Measurements from ENCODE around the gene SERTAD3. TPM values are rescaled to one million over a fixed set of nuclear protein-coding genes. Genes with fewer than 3 reads are reported as not detected.
"Not testable (repeated sequence)": the region's sequence is repeated elsewhere in the genome, so short reads cannot be mapped to it uniquely, and the experiment has no call there.

The SERTAD3 gene
- total RNA-seq, 1 donor from 2014 or later: 18.0 TPM

DNA sequence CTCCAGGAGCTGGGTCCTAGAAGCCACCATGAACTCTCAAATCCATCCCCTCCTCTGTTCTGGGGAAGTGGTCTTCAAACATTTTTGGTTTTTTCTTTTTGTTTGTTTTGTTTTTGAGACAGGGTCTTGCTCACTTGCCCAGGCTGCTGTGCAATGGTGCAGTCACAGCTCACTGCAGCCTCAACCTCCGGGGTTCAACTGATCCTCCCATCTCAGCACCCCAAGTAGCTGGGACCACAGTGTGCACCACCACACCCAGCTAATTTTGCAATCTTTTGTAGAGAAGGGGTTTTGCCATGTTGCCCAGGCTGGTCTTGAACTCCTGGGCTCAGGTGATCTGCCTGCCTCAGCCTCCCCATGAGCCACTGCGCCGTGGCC lies 14.5 kb upstream of the SERTAD3 start:
- DNase-seq (ENCODE audit: low read depth in 2 of 2): no peak

DNA sequence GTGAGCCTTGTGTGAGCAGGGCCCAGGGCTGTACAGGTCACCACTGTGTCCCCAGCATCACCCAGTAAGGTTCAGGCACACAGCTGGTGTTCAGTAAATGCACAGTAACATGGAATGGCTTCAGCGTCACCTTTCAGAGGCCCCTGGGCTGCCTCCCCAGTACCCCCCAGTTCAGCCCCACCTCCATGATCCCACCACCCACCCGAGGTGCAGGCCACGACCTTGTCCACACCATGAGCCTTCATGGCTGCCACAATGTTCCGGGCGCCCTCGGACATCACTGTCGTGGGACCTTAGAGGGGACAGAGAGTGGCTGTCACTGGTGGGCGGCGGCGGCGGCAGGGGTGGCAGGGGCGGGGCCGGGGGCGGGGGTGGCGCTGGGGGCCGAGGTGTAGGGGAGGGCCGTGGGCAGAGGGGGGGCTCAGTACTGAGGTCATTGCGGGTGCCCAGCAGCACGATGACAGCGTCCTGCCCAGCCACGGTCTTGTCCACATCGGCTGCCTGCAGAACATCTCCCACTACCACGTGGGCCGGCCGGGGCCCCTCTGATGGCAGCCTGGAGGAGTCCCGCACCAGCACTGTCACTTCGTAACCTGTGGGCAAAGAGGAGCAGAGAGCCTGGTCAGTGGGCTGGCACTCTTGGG lies 13.9 kb upstream of the SERTAD3 start:
- DNase-seq (ENCODE audit: low read depth in 2 of 2): no peak

- no peak for DNase-seq (ENCODE audit: low read depth in 2 of 2)
Observed at GRCh38 chr19:40457048-40457447, 12.9 kb upstream of the SERTAD3 start.

GRCh38 chr19:40453943-40454342 lies 9.8 kb upstream of the SERTAD3 start:
- not testable (repeated sequence) for DNase-seq (ENCODE audit: low read depth in 2 of 2)

GRCh38 chr19:40453151-40453735 lies 9.1 kb upstream of the SERTAD3 start:
- DNase-seq (ENCODE audit: low read depth in 2 of 2): no peak

GRCh38 chr19:40452016-40452415 lies 7.9 kb upstream of the SERTAD3 start:
- no peak for DNase-seq (ENCODE audit: low read depth in 2 of 2)

GRCh38 chr19:40450664-40451063 lies 6.5 kb upstream of the SERTAD3 start:
- DNase-seq (ENCODE audit: low read depth in 2 of 2): no peak

- DNase-seq (ENCODE audit: low read depth in 2 of 2): no peak
Observed at GRCh38 chr19:40449506-40449905, 5.4 kb upstream of the SERTAD3 start.

- DNase-seq (ENCODE audit: low read depth in 2 of 2): no peak
Observed at GRCh38 chr19:40446263-40446784, 2.2 kb upstream of the SERTAD3 start.

DNA sequence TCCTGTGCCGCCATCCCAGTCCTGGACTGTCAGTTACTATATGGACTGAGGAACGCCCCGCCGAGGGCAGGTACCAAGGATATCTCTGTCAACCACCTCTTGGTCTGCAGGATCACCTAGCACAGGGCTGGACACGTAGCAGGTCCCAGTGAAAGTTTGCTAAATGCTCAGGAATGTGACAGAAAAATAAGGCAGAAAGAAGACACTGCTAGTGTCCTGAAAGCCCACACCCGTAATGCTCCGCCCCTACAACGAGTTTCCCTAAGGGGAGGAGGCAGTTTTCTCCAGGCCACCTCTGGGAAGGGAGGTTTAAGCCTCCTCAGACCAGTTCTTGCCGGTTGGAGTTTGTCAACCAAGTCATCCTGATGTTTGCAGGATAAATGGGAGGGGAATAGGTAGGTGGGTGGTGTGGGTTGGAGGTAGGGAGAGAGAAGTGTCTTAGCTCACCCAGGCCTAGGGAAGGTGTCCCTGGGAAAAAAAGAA lies 1.7 kb upstream of the SERTAD3 start:
- DNase-seq (ENCODE audit: low read depth in 2 of 2): no peak

DNA sequence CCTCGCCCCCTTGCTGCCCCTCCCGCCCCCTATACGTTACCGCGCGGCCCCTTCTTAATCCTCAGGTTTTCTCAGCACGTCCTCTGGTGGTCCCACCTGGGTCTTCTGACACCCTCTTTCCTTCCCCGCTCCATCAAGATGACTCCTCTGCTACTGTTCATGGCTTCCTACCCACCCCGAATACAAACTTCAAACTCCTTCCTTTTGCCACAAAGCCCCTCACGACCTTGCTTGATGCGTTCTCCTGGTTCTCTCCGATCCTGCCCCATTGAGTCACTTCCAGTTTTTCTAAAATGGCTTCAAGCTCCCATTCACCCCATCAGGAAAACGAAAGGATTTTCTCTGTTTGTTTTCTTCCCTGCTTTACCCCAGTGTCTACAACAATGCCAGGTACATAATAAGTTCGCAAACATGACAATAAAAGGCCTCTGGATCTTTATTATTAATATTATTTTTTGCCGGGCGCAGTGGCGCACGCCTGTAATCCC lies 734 bp upstream of the SERTAD3 start:
- DNase-seq (ENCODE audit: low read depth in 2 of 2): no peak

DNA sequence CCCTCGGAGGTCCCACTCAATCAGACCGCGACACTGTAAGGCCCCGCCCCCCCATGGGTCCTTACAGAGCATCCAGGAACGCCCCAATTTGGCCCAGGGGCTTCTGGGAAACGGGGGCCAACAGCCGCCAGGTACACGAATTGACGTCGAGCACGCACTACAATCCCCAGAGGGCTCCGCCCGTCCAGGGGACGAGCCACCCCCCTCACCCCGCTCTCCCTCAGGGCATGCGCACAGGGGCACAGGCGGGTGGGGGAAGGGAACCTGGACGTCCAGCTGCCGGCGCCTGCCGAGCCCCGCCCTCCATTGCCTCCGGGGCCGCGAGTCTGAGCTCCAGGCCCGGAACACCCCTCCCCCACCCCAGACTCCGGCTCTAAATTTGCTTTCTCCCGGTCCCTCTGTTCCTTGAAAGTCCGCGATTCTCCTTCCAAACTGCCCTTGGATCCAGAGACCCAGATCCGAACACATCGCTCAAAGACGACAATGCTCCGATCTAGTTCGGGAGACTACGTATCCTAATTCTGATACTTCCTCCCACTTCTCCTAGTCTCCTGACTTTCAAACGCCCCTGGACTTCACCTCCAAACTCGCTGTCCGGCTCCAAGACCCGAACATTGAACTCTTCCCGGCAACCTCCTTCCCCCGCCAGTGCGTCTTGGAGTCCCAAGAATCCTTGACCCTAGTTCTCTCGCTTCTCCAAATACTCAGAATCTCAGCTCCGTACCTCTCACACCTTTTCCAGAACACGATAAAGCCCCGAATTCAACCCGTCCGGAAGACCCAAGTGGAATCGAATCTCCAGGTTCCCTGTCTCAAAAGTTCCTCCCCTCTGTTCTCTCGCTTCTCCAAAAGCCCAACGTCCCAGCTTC lies 770 bp downstream of the SERTAD3 start:
- DNase-seq (ENCODE audit: low read depth in 2 of 2): peak; percentile 99 to 100

DNA sequence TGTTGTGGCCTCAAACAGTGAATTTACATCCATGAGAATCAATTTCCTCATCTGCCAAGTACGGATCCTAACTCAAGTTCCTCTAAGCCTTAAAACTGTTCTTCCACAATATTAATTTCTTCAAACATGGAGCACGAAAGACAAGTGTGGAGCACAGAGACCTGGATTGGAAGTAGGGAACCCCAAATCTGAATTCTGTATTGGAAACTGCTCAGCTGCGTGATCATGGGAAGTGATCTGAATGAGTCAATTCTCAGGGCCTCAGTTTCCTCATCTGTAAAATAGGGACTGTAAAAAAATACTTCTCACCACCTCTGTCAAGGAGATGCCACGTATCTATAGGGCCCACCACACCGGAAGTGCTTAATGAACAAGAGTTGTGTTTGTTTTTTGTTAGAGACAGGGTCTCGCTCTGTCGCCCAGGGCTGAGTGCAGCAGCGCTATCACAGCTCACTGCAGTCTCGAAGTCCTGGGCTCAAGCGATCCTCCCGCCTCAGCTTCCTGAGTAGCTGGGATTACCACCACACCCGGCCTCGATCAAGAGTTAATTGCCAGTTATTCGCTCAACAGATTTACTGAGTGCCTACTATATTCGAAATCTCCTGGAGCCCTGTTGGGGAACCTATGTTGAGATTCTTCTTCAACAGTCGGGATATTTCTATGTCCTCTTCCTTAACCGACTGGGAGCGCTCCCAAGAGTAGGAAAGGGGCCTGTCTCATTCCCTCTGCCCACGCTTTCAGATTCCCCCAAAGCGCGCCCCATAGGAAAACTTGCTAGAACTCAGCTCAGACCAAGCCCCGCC lies 1.6 kb downstream of the SERTAD3 start:
- no peak for DNase-seq (ENCODE audit: low read depth in 2 of 2)

GRCh38 chr19:40441719-40442253 lies 2.3 kb downstream of the SERTAD3 start:
- DNase-seq (ENCODE audit: low read depth in 2 of 2): no peak

GRCh38 chr19:40438284-40438683 lies 5.9 kb downstream of the SERTAD3 start:
- no peak for DNase-seq (ENCODE audit: low read depth in 2 of 2)

DNA sequence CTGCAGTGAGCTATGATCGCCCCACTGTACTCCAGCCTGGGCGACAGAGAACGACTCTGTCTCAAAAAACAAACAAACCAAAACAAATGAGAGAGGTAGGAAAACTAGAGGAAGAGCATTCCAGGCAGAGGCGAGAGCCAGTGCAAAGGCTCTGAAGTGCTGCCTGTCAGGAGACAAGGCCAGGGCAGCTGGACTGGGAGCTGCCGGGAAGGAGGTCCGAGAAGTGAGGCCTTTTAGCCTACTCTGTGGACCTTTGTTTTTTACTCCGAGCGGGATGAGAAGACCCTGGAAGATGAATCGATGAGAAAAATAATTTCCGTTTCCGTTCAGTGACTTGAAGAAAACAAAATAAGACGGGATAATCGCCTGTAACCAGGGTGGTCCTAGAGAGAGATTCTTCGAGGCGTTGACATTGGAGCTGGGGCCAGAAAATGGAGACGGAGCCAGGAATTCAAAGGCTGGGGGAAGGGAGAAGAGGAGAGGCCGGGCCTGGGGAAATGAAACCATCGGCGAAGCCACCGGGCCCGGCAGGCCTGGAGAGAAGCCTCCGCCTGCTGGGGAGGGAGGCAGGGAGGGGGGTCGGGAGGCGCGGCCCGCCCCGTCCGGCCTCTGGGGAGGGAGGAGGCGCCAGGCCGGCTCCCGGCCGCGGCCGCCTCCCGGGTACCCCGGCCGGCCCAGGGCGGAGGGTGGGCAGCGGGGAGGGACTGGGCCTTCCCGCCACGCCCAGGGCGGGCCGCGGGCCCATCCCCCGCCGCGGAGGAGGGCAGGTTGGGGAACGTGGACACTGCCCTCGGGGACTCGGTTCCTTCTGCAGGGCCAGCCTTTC lies 10.5 kb downstream of the SERTAD3 start:
- DNase-seq (ENCODE audit: low read depth in 2 of 2): peak; percentile 69 to 93

- DNase-seq (ENCODE audit: low read depth in 2 of 2): not testable (repeated sequence)
Observed at GRCh38 chr19:40432760-40433159, 11.4 kb downstream of the SERTAD3 start.

- no peak for DNase-seq (ENCODE audit: low read depth in 2 of 2)
Observed at GRCh38 chr19:40431698-40432097, 12.4 kb downstream of the SERTAD3 start.

- not testable (repeated sequence) for DNase-seq (ENCODE audit: low read depth in 2 of 2)
Observed at GRCh38 chr19:40430242-40430641, 13.9 kb downstream of the SERTAD3 start.

- not testable (repeated sequence) for DNase-seq (ENCODE audit: low read depth in 2 of 2)
Observed at GRCh38 chr19:40428197-40428596, 15.9 kb downstream of the SERTAD3 start.

Measured in dermis microvascular lymphatic vessel endothelial cell (primary cell).